GM19238 (cell line): ENCODE measurements around the gene GSG1.

ENCODE experiments used
- DNase-seq: peaks from one replicate; pipeline ENCODE4 v3.0.0; 2011; ENCODE audit warnings: low spot score; ENCODE audit not compliant: insufficient read length

Gene GSG1

DNA sequence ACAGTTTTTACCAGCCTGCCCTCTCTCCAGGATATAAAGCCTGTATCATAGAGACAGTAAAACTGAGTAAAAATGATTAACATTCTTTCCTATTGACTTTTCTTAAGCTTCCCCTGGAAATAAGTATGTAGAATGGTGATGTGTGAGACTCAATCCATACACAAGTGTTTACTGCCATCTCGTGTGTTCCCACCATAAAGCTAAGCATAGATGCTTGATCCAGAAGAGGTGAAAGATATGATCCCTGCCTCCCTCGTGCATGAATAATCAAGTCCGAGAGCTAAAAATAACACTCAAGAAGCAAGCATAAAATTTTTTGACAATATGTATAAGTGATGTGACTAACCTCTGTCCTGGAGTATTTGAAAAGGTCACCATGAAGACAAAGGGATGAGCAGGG lies 16.9 kb upstream of the GSG1 start:
- no peak for DNase-seq

DNA sequence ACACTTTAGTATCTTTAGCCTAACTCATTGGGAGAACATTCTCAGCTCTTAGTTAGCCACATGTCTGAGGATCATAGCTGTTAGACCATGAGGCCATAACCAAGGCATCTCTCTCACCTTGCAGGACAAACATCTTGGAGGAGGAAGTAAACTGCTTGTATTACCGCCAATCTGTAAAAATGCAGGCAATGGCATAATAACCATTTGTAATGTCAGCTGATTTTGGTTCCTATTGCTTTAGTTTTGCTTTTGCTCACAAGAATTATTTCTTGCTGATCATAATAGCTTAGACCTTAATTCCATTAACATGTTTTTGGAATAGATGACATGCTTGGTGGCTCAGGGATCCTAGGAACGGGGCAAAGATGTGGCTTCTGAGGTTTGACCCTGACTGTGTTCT lies 16.4 kb upstream of the GSG1 start:
- DNase-seq, result no peak

DNA sequence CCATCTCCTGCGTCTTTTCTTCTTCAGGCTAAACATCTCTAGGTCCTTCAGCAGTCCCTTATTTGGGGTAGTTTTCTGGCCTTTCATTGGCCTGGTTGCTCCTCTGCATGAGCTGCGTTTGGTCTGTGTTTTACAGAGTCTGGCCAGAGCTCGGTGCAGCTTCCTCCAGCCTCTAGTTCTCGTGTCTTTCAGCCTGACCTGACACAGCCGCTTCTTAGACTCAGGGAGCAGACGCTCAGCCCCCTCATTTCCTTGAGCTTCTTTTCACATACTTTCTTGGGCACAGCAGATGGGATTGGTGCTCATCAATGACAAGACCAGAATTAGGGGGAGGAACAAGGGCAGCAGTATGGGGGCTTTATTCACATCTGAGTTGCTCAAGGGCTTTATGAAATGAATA lies 13.6 kb upstream of the GSG1 start:
- DNase-seq, result no peak

DNA sequence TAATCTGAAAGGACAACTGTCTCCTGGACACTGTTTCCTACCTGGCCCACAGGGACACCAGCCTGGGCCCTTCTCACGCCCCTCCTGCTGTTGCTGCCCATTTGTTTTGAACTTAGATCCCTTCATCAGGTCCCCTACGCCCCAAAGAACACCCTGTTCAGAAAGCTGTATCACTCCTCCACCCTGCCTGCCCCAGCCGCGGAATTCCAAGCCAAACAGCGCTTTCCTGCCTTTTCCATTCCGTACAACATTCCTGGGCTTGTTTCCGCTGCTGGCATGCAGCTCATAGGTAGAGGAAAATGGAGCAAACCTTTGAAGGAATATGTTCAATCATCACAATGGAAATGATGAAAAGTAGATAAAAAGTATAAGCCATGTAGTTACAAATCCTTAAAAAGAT lies 12.8 kb upstream of the GSG1 start:
- no peak for DNase-seq

DNA sequence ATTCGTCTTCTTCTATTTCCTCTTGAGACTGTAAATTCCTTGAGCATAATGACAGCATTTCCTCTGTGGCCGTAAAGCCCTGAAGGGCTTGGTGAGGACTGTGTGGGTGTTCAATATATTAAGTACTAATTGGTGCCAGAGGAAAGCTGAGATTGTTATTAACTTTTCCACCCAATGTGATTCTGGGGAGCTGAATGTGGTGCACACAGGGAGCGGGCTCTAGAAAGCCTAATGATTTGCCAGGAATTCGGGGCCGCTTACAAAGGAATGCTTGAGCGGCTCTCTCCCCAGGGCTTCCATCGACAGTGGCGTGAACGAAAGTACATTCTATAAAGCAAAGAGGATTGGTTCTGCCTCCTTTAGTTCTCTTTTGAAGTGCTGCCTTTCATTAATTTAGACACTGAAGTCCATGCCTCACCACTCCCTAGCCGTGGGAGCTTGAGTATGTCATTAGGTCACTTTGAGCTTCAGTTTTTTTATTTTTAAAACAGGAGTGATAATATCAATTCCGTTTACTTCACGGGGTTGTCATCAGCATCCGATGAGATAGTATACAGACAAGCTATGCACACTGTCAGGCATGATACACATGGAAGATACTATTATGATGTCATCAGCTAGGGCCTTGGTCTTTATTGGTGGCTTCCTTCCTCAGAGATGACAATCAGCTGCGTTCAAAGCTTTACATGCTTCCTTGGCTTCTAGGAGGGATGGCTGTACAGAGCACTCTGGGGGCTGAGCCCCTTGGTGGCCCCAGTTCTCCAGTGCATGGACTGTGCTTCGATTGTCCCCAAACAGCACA lies 11.0 kb upstream of the GSG1 start:
- no peak for DNase-seq

DNA sequence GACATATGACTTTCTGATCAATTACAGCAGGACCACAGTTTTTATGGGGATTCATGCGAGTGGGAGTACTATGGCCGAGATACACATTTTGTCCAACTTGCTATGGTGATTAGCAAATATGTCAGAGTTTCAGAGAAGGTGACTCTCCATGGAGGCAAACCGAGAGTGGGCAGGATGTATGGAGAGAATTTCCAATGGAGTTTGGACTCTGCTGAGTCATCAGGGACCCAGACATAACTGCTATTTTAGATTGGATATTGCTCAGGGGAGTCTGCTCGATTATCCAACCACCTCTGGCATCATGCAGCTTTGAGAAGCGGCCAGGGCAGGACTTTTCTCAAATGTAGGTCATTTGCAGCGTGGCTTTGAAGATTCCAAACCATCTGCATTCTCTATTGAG lies 9.5 kb upstream of the GSG1 start:
- no peak for DNase-seq

DNA sequence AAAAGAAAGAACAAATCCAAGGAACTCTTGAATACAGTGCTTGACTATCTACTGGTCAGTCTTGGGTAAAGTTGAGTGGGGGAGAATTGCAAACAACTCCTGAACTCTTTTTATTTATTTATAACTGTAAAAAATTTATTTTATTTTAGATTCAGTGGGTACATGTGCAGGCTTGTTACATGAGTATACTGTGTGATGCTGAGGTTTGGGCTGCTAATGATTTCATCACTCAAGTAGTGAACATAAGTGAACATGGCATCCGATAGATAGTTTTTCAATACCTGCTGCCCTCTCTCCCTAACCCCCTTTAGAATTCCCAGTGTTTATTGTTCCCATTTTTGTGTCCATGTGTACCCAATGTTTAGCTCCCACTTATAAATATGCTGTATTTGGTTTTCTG lies 3.2 kb upstream of the GSG1 start:
- no peak for DNase-seq

DNA sequence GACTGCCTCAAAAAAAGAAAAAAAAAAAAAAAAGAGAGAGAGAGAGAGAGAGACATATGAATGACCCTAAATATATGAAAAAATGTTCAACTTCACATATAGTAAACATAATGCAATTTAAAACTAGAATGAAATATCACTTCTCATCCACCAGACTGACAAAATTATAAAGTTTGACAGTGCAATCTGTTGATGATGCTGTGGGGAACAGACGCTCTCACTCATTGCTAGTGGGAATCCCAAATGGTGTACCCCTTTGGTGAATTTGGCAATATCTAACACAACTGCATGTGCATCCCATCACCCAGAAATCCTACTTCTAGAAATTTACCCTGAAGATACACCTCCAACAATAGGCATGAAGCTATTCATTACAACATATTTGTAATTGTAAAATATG lies 2.3 kb upstream of the GSG1 start:
- no peak for DNase-seq

DNA sequence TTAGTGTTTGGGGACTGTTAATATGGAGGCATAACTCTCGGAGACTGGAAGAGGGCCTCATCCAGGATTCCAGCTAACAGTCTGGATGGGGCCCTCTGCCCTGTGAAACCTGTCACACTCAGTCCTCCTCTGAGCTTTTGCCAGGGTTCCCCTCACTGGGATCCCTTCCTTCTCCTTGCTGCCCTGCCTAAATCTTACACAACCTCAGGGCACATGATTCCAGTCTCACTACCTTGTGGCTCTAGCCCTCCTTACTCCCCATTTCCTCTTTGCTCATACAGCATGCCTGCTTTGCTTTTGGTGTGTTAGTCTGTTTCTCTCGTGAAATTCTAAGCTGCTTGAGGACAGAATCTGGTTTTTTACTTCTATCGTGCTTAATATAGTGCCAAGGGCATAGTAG lies 942 bp upstream of the GSG1 start:
- no peak for DNase-seq

DNA sequence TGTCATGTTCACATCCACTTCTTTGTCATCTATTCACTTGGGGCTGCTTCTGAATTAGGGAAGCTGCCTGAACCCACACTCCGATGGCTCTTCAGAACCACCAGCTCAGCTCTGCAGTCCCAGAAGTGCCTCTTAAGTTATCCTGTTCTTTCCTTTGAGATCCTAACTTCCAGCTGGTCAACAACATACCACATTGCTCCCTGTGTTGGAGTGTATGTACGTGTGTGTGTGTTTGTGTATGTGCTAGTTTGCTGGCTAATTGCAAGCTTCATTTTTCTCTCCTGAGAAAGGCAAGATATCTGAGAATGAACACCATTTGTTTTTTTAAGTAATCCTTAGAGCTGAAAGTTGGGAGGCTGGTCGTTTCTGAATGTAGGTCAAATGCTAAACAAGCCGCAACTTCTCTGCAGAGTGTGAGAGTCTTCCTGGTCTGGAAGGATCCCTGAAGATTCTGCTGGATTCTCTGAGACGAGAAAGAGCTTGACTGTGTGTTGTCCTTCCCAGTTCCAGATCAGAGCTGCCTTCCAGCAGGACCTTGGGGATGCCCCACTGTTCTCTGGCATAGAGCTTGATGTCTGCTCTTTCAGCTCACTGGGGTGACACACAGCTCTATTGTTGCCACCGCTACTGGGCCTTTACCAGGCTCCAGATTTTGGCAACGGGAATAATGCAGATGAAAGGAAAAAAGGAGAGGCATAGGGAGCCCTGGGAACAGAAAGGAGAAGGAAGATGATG lies 839 bp downstream of the GSG1 start:
- no peak for DNase-seq

DNA sequence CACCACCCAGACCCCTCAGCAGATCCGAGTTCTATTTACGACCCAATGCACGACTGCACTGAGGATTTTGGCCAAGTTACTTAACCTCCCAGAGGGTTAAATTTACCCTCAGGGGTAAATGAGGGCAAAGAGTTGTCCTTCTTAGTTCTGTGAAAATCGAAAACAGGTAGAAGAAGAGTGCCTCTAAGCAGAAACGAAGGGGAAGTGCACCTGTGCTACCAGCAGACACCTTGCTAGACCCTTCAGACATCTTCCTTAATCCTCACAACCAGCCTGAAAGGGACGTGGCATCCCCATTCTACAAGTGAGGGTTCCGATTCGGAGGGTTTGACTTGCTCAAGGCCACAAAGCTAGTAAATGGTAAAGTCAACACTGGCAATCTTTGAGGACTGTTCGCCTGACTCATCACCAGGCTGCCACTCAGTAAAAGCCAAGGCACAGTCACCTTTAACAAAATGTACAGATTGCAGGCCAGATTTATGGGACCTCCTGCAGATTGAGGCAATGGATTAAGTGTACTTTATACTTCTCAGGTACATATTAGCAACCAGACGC lies 1.6 kb downstream of the GSG1 start:
- DNase-seq, result no peak

DNA sequence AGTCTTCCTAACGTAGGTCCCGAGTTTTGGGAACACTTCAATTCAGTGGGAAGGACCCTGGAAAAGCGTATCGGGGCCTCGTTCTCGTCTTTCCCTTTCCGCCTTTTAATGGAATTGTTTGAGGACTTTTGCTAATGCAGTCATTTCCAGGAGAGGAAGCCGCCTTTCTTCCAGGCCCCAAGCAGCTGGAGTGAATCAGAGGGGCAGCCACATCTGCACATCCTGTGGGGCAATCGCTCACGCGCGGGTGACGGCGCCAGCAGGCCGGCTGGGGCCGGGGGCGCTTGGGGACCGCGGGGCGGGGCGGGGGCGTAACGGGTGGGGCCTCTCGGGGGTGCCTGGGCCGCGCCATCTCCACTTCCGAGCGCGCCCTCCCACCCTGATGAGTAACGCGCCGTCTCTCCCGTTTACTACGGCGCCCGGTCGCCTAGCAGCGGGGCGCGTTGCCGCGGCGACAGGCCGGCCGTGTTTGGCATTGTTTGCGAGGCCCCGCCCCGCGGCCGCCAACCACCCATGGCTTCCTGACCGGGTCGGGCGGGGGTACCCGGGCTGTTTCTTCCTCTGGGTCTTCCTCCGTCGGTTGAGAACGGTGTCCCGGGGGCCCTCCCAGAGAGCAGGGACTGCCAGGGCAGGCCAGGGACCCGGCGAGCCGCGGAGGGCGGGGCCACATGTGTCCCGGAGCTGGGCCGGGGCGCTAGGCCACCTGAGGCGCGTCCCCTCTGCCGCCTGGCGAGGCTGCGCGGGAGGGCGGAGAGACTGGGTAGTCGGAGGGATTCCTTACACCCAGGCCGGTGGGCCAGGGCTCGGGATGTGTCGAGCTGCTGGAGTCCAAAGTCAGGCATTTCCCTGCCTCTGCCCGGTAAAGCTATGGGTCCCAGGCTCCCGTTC lies 2.3 kb downstream of the GSG1 start:
- DNase-seq, result peak; percentile 63

DNA sequence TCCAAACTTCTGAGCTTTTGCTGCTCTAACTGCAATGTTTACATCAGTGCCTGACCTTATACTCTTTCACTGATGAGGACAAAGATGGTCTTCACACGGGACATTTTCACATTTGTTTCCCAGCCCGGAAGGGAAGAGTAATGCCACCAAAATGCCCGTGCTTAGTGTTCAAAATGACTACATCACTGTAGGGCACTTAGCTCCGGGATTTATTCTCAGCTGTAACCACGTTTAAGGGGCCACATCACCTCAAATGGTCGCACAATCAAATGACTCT lies 2.9 kb downstream of the GSG1 start:
- no peak for DNase-seq

DNA sequence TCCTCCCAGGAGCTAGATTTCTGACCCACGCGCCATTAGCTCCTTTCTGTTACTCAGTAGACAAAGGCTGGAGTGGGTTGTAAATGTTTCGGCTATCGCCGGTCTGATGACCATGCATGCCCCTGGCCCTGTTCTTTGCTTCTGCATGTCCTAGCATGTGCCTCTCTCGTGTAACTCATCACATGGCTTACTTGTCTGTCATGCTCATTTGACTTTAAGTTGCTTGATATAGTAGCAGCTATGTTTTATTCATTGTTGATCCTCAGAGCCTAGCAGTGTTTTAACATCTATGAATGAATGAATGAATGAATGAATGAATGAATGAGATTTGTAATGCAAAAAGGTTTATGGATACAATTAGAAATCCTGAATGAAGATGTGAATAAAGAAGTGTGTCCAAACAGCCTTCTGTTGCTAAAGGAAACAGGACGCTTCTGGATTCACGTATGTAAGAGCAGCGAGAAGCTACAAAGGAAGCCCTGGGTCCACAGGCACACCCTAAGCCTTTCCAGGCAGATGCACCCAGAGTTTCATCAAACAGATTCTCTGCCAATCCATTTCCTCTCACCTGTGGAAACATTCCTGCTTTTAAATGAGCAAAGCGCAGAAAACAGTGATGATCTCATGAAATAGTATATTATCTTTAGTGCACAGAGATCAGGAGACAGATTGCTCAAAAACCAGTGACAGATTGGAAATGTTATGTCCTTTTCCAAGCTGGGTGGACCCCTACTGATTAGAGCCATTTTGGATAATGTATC lies 3.4 kb downstream of the GSG1 start:
- no peak for DNase-seq

DNA sequence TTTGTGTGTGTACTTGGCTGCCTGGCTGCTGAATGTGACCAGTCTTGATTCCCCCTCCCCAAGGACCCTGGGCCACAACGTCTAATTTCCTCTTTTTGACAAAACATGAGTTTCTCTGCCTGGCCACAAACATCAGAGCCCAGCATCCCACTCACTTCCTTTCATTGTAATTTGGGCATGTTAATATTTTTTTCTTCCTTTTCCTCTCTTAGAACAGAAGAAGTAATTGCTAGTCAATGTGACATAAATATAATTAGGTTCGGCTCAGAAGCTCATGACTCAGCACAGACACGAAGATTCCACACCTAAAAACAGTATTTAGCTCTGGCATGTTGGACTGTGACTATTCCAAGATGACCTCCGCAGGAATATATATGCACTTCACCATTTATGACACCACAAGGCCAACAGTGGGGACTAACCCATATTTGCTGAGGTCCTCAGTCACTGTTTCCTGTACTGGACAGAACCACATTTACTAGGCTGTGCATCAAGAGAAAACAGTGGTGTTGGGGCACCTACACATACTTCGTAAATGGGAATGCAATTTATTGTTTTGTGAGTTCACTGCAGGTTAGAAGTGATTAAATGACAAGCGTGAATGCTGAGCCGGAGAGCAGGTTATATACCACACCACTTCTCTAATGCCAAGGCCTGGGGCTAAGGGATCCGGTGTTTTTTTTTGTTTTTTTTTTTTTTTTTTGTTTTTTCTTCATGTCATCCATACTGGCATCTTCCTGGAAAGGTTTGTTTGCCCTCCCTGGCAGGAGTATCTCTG lies 4.2 kb downstream of the GSG1 start:
- DNase-seq, result no peak

DNA sequence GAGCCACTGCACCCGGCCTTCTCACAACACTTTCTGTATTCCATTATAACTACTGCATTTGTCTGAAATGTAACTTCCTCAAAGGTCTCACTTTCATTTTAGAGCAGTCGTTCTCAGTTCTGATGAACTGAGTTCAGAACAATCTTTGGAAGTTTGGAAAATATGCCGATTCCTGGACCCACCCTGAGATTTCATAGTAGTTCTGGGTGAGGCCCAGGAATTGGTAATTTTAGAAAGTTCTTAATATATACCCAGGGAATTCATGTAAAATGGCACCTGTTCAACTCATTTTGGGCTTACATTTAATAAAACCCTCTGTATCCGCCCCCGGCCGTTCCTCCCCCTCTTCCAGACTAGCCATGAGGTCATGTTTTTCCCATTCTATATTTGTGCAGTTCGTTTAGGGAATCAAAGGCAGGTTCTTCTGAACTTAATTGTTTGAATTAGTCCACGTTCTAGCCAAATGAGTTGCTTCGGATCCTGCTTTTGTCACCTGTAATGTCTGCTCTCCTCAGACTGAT lies 5.9 kb downstream of the GSG1 start:
- no peak for DNase-seq

DNA sequence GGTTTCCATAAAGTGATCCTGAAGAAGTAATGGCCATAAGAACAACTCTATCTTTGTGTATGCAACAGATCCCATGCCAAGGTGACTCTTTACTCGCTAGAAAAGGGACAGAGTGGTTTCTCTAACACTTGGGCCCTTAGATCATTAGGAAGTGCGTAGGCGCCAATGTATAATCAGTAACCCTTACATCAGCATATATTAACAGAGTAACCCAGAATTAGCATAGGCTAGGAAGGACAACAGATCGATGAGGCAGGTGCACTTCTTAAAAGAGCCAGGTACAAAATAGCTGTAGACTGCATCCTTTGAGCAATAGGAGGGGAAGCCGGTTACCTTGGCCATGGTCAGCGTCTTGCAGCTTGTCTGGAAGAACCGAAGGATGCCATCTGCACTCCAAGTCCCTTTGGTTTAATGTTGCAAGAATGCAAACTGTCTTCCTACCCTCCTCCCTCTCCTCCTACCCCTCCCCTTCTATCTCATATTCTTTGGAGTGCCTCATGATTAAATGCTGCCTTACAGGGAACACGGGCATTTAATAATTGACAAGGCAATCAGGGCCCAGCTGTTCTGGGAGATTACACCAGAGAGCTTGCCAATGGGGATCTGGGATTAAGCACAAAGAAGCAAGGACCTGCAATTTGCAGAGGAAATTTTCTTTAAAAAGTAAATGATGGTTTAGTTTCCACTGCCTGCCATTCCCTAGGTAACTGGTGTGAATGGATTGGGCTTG lies 8.0 kb downstream of the GSG1 start:
- no peak for DNase-seq

DNA sequence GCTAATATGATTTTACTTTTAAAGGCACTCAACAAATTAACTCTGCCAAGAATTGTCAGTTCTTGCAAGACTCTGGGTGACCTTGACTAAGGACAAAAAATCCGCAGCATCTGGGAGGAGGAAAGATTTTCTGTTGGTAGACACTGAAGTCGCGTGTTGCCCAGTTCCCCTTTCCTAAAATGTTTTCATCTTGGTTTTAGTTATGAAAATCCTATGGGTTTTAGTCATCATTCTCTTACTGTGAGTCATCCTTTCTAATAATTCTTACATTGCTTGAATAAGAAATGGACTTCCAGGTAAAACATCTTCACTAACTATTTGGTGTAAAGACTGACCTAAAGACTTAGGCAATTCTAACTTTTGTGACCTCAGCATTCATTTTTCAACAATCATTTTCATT lies 9.1 kb downstream of the GSG1 start:
- no peak for DNase-seq

DNA sequence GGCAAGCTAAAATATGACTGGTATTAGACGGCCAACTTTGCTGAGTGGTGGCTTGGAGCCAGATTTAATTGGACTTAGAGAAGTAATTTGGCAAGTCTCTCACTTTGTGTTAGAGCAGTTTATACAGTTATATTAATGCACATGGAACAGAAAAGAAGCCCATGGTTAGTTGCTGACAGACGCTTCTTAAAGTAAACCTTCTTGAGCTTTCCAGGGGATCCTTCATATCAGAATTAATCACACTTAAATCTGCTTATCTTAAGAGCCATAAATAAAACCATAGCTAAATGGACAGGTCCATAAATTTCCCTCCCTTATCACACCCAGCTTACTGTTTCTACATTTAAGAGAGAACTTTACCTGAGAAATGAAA lies 9.6 kb downstream of the GSG1 start:
- no peak for DNase-seq
